HL-60 (cell line): ENCODE data around the gene EP400.

Experiments used
- DNase-seq, 2 experiments: peaks; one replicate each; pipeline ENCODE4 v3.0.0-alpha.2; 2010 to 2020; ENCODE audit warnings: low read depth in 1 of 2, low spot score in 1 of 2
- H3K27ac ChIP-seq: fragments of 250-450 bp; sonication (Bioruptor Pico); replicated peaks from 2 replicates; pipeline ENCODE4 v1.5.1; 2020; ENCODE audit warnings: mild to moderate bottlenecking, moderate library complexity
- H3K27me3 ChIP-seq: fragments of 250-450 bp; sonication (Bioruptor Pico); 2 replicates; pipeline ENCODE4 v1.5.1; 2021; ENCODE audit warnings: mild to moderate bottlenecking, moderate library complexity; ENCODE audit not compliant: insufficient read depth, poor library complexity, severe bottlenecking
- H3K4me3 ChIP-seq: replicated peaks from 2 replicates; pipeline ENCODE4 v1.5.1; 2011; ENCODE audit warnings: mild to moderate bottlenecking, control low read depth, low read length; ENCODE audit not compliant: insufficient read depth
- GABPA ChIP-seq: IDR thresholded peaks from 2 replicates; pipeline ENCODE4 v1.6.1; 2012; ENCODE audit warnings: low read depth
- POLR2AphosphoS5 ChIP-seq: IDR thresholded peaks from 2 replicates; pipeline ENCODE4 v1.6.1; 2012; ENCODE audit warnings: low read depth
- SPI1 ChIP-seq: IDR thresholded peaks from 2 replicates; pipeline ENCODE4 v1.6.1; 2012; ENCODE audit warnings: low read depth, mild to moderate bottlenecking, borderline replicate concordance
- TF ChIP-seq, protein P1 (sequence below): IDR thresholded peaks from 2 replicates; pipeline ENCODE4 v1.6.1; 2012; ENCODE audit warnings: low read depth; ENCODE audit not compliant: insufficient replicate concordance
- TF ChIP-seq, protein P2 (sequence below): IDR thresholded peaks from one replicate; pipeline ENCODE4 v1.5.1; 2011; ENCODE audit warnings: low read length, control low read depth, inconsistent platforms; ENCODE audit not compliant: insufficient read depth

EP400 gene

DNA sequence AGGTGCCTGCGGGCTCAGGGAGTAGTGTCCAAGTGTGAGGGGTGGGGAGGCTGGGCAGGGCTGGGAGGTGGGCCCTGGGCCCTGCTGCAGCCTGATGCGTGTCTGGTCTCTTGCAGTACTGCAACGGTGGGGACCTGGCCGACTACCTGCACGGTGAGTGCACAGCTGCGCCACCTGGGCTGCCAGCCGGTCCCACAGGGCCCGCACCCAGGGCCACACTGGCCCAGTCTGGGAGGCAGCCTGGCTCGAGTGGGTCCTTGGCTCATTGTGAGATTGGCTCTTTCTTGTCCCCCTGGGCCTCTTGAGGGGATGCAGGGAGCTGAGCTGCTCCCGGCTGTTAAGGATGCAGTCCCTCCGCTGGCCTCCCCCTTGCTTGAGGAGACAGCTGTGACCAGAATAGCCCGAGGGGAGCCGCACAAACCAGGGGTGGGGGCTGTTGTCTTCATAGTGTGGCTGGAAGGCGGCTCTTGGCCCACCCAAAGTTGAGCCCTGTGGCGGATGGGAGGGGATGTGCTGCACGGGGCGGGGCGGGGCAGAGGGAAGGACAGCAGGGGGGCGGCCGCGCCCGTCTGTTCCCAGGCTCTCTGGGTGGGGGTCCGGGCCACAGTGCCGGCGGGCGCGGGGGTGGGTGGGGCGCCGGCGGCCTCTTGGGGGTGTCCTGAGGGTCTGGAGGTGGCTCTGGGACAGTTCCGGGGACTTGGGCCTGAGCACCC lies 42.2 kb upstream of the EP400 start:
- TF ChIP-seq GABPA (no peak), POLR2AphosphoS5 (no peak), SPI1 (no peak)
- TF ChIP-seq, protein P1, sequence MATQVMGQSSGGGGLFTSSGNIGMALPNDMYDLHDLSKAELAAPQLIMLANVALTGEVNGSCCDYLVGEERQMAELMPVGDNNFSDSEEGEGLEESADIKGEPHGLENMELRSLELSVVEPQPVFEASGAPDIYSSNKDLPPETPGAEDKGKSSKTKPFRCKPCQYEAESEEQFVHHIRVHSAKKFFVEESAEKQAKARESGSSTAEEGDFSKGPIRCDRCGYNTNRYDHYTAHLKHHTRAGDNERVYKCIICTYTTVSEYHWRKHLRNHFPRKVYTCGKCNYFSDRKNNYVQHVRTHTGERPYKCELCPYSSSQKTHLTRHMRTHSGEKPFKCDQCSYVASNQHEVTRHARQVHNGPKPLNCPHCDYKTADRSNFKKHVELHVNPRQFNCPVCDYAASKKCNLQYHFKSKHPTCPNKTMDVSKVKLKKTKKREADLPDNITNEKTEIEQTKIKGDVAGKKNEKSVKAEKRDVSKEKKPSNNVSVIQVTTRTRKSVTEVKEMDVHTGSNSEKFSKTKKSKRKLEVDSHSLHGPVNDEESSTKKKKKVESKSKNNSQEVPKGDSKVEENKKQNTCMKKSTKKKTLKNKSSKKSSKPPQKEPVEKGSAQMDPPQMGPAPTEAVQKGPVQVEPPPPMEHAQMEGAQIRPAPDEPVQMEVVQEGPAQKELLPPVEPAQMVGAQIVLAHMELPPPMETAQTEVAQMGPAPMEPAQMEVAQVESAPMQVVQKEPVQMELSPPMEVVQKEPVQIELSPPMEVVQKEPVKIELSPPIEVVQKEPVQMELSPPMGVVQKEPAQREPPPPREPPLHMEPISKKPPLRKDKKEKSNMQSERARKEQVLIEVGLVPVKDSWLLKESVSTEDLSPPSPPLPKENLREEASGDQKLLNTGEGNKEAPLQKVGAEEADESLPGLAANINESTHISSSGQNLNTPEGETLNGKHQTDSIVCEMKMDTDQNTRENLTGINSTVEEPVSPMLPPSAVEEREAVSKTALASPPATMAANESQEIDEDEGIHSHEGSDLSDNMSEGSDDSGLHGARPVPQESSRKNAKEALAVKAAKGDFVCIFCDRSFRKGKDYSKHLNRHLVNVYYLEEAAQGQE = no peak
- TF ChIP-seq, protein P2, sequence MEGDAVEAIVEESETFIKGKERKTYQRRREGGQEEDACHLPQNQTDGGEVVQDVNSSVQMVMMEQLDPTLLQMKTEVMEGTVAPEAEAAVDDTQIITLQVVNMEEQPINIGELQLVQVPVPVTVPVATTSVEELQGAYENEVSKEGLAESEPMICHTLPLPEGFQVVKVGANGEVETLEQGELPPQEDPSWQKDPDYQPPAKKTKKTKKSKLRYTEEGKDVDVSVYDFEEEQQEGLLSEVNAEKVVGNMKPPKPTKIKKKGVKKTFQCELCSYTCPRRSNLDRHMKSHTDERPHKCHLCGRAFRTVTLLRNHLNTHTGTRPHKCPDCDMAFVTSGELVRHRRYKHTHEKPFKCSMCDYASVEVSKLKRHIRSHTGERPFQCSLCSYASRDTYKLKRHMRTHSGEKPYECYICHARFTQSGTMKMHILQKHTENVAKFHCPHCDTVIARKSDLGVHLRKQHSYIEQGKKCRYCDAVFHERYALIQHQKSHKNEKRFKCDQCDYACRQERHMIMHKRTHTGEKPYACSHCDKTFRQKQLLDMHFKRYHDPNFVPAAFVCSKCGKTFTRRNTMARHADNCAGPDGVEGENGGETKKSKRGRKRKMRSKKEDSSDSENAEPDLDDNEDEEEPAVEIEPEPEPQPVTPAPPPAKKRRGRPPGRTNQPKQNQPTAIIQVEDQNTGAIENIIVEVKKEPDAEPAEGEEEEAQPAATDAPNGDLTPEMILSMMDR = no peak
- no peaks in the 10 kb centered on the region for H3K27me3 ChIP-seq
- H3K27ac ChIP-seq = no peak overlapping the region
- DNase-seq = no peak
- no peak overlapping the region for H3K4me3 ChIP-seq

DNA sequence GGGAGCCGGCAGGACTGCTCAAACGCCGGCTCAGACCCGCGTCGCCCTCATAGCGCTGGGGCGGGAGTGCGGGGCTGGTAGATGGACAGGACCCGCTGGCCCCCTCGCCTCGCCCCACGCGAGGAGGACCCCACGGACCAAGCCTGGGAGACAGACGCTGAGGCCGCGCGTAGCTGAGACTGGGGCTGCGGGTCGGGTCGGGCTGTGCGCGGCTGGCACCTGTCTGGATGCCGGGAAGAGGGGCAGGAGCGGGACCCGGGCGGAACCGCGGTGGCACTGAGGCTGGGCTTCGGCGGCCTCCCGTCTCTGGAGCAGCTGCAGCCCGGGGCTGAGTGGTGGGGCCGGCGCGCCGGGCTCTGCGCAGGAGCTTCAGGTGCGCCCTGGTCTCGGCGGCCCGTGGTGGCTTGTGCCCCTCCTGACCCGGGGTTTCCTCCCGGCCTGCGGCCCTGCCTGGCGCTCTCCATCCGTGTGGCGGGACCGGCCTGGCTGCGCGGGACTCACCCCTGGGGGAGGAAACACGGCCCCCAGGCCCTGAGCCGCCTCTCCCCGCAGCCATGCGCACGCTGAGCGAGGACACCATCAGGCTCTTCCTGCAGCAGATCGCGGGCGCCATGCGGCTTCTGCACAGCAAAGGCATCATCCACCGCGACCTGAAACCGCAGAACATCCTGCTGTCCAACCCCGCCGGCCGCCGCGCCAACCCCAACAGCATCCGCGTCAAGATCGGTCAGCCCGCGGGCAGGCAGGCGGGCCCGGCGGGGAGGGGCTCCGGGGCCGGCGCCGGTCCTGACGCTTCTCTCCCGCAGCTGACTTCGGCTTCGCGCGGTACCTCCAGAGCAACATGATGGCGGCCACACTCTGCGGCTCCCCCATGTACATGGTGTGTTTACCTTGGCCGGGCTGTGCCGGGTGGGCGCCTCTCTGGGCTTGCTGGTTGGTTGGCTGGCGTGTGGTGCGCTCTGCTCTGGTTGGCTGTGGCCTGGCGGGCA lies 41.4 kb upstream of the EP400 start:
- Histone ChIP-seq H3K27me3 (no peaks in the 10 kb centered on the region), H3K27ac (no peak overlapping the region), H3K4me3 (no peak overlapping the region)
- no peak for TF ChIP-seq SPI1
- TF ChIP-seq, protein P2 = no peak
- no peak for TF ChIP-seq POLR2AphosphoS5
- TF ChIP-seq, protein P1 = no peak
- TF ChIP-seq GABPA = no peak
- DNase-seq = no peak

DNA sequence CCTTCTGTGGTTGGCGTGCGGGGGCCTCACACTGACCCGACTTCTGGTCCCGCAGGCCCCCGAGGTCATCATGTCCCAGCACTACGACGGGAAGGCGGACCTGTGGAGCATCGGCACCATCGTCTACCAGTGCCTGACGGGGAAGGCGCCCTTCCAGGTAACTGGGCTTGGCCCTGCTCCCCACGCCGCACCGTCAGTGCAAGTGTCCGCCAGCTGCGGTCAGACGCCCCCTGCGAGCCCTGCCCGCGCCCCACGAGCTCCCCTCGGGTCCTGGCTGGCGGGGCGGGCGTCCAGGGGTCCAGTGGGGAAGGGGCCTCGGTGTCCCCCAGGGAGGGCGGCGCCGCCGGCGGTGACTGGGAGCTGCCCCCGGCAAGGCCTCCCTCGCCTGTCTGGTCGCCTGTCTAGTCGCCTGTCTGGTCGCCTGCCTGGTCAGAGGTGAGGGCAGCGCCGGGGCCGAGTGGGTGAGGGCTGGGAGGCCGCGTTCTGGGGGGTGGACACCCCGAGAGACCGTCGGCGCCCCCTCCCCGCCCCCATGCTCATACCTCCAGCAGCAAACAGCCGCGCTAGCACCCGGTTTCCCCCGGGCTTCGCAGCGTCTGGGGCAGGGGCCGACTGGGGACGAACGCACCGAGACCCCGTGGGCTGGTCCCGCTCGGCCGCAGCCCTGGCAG lies 40.5 kb upstream of the EP400 start:
- no peaks in the 10 kb centered on the region for H3K27me3 ChIP-seq
- TF ChIP-seq SPI1 (no peak), GABPA (no peak), POLR2AphosphoS5 (no peak)
- TF ChIP-seq, protein P1 = no peak
- TF ChIP-seq, protein P2 = no peak
- DNase-seq = no peak
- H3K4me3 ChIP-seq = no peak overlapping the region
- H3K27ac ChIP-seq = no peak overlapping the region
